ENCODE results near the gene PDE6H. TPM values are rescaled to one million over a fixed set of nuclear protein-coding genes. Genes with fewer than 3 reads are reported as not detected.

PDE6H gene
- total and polyA plus RNA-seq, 2 donors (not counting 3 experiments of a cell fraction or from before 2014, with no cell fraction given) = not detected

- no peaks in the 10 kb centered on the region for H3K4me1 ChIP-seq (ENCODE audit: control insufficient read depth, extremely low read depth, insufficient read depth, low read length)
- dilution Hi-C loops (cut with MboI; ENCODE audit: extremely low pct_ligation_motif_present, low sequenced_read_pairs) = no loop called here
- H3K36me3 ChIP-seq (ENCODE audit: control insufficient read depth in 2 of 2, extremely low read depth in 1 of 2, insufficient read depth in 2 of 2, low read length in 2 of 2) = no peaks in the 10 kb centered on the region
- H3K4me2 ChIP-seq (ENCODE audit: insufficient read depth, low read length) = no peak overlapping the region
- CTCF ChIA-PET = interaction anchor here (2.3 to 5.4 kb wide), 4 partner anchors 57 to 270 kb away, joined by 8 to 147 read pairs (median 66); no protein-coding TSS in a partner anchor
- intact Hi-C loops (cut with micrococcal nuclease) = loop anchor here (2.0 kb wide), 2 partner anchors 33 to 41 kb away; partner anchors contain the start of gene ARHGDIB
- no peak overlapping the region for H3K9ac ChIP-seq (replicated peaks; ENCODE audit: extremely low read depth, insufficient read depth, low read length)
- no peak overlapping the region for H2AFZ ChIP-seq (ENCODE audit: low read depth, low read length)
- H3K79me2 ChIP-seq (ENCODE audit: control insufficient read depth, insufficient read depth, low read length) = no peaks in the 10 kb centered on the region
- no peak overlapping the region for H3K27ac ChIP-seq (ENCODE audit: insufficient read depth, low read depth, low read length)
- no peaks in the 10 kb centered on the region for H3K27me3 ChIP-seq (ENCODE audit: control insufficient read depth in 2 of 2, insufficient read depth in 2 of 2, low read length in 2 of 2)
- H3K4me3 ChIP-seq (replicated peaks in 1 of 3; ENCODE audit: insufficient read depth in 1 of 3, low read depth in 1 of 3, low read length in 3 of 3) = no peak overlapping the region
- BruUV-seq (replicated peaks) = no TSS peak
- POLR2A ChIA-PET = no interaction called here
- no peaks in the 10 kb centered on the region for H3K9me1 ChIP-seq (replicated peaks; ENCODE audit: control insufficient read depth, extremely low read depth, insufficient read depth, low read length)
- H4K20me1 ChIP-seq (replicated peaks; ENCODE audit: control insufficient read depth, extremely low read depth, insufficient read depth, low read length) = no peaks in the 10 kb centered on the region
- FAIRE-seq (no peak), DNase-seq (ENCODE audit: low read depth, low spot score) (no peak)
- TF ChIP-seq FOS (IDR thresholded peaks at IDR 0.05; ENCODE audit: borderline replicate concordance, insufficient read depth, low read length) = no peak
- no peak for TF ChIP-seq POLR2AphosphoS5 (IDR thresholded peaks at IDR 0.05; ENCODE audit: insufficient read depth, low read depth, low read length)
- no peak for TF ChIP-seq MYC (IDR thresholded peaks at IDR 0.05; ENCODE audit: low read depth, low read length)
- no peak for TF ChIP-seq CTCF (IDR thresholded peaks at IDR 0.05; ENCODE audit: extremely low read depth in 1 of 2, insufficient read depth in 1 of 2, low read depth in 1 of 2, low read length in 2 of 2)
- TF ChIP-seq GATA2 (IDR thresholded peaks at IDR 0.05; ENCODE audit: insufficient read depth, insufficient read length, low read depth, low read length) = no peak
- TF ChIP-seq EZH2 (IDR thresholded peaks at IDR 0.05; ENCODE audit: borderline replicate concordance, low read depth, low read length, severe bottlenecking) = no peak
- TF ChIP-seq POLR2A (IDR thresholded peaks at IDR 0.05; ENCODE audit: low read depth, low read length) = no peak
- TF ChIP-seq MAX (IDR thresholded peaks at IDR 0.05; ENCODE audit: insufficient read depth, insufficient read length) = no peak
- no peak for TF ChIP-seq JUN (IDR thresholded peaks at IDR 0.05; ENCODE audit: borderline replicate concordance, insufficient read depth, insufficient read length, low read depth)
- H3K9me3 ChIP-seq (replicated peaks; ENCODE audit: control insufficient read depth, insufficient read depth, low read length) = no peaks in the 10 kb centered on the region
Observed at GRCh38 chr12:14993537-14994266, 20.9 kb downstream of the PDE6H start.
